VCaP (cell line): ENCODE measurements around the gene SMURF2.
A peak's percentile ranks its signal among the peaks of the same experiment; 100 is the strongest.

Experiments
- H3K27ac ChIP-seq: fragments of 450-650 bp; 2 replicates; pipeline ENCODE4 v1.5.1; 2017
- CTCF ChIP-seq: fragments of 450-650 bp; conservative IDR thresholded peaks from 2 replicates; pipeline ENCODE4 v1.5.1; 2017; ENCODE audit warnings: mild to moderate bottlenecking, moderate library complexity

SMURF2 gene

GRCh38 chr17:64661726-64661975 lies 456 bp downstream of the SMURF2 start:
- peak overlapping the region; percentile 90 for H3K27ac ChIP-seq
- no peak for TF ChIP-seq CTCF

GRCh38 chr17:64660978-64661725 lies 955 bp downstream of the SMURF2 start:
- peak overlapping the region; percentile 90 for H3K27ac ChIP-seq

- peak overlapping the region; percentile 90 for H3K27ac ChIP-seq
These were observed 1.7 kb downstream of the SMURF2 start for GRCh38 chr17:64660195-64660977.

- no peak for TF ChIP-seq CTCF
- H3K27ac ChIP-seq, result peak overlapping the region; percentile 90; the same call in 1 of the 2 replicates
These were observed 3.2 kb downstream of the SMURF2 start for GRCh38 chr17:64658931-64659330.

- peak overlapping the region; percentile 90; the same call in 1 of the 2 replicates for H3K27ac ChIP-seq
- TF ChIP-seq CTCF, result no peak
These were observed 4.4 kb downstream of the SMURF2 start for GRCh38 chr17:64657610-64658125.

- no peak overlapping the region for H3K27ac ChIP-seq
- TF ChIP-seq CTCF, result no peak
These were observed 6.4 kb downstream of the SMURF2 start for GRCh38 chr17:64655704-64656103.

GRCh38 chr17:64653985-64654355 lies 8.1 kb downstream of the SMURF2 start:
- no peak overlapping the region for H3K27ac ChIP-seq
- no peak for TF ChIP-seq CTCF

GRCh38 chr17:64653325-64653984 lies 8.7 kb downstream of the SMURF2 start:
- H3K27ac ChIP-seq, result no peak overlapping the region
- TF ChIP-seq CTCF, result no peak
